ENCODE measurements around the gene TNFRSF1A. TPM values are rescaled to one million over a fixed set of nuclear protein-coding genes. Genes with fewer than 3 reads are reported as not detected.
"Not testable (repeated sequence)": the region's sequence is repeated elsewhere in the genome, so short reads cannot be mapped to it uniquely, and the experiment has no call there.

TNFRSF1A gene
- total RNA-seq, 2 donors from 2014 or later, result 91.1 to 168 TPM

DNA sequence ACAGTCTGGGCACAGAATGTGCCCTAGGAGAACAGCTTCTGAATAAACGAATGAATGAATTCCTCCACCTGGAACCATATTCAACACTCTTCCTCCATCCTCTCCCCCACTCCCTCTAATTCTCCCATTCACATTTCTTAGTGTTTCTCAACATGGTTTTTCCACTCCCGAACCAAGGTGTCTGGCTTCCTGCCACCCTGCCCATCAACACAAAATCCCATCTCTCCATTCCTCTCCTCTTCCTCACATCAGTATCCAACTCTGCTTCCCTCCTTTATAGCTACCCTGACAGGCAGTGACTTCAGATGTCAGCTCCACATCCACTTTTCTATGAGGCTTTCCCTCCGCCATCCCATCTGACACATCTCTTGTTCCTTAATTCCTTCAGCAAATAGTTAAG is 2.9 kb downstream of the TNFRSF1A start:
- WGBS, result 29% methylated on average over 3 of the region's 3 CpGs
- TF ChIP-seq POLR2A (IDR thresholded peaks at IDR 0.05) (no peak), POLR2AphosphoS5 (IDR thresholded peaks at IDR 0.05) (no peak)
- TF ChIP-seq, protein P1, sequence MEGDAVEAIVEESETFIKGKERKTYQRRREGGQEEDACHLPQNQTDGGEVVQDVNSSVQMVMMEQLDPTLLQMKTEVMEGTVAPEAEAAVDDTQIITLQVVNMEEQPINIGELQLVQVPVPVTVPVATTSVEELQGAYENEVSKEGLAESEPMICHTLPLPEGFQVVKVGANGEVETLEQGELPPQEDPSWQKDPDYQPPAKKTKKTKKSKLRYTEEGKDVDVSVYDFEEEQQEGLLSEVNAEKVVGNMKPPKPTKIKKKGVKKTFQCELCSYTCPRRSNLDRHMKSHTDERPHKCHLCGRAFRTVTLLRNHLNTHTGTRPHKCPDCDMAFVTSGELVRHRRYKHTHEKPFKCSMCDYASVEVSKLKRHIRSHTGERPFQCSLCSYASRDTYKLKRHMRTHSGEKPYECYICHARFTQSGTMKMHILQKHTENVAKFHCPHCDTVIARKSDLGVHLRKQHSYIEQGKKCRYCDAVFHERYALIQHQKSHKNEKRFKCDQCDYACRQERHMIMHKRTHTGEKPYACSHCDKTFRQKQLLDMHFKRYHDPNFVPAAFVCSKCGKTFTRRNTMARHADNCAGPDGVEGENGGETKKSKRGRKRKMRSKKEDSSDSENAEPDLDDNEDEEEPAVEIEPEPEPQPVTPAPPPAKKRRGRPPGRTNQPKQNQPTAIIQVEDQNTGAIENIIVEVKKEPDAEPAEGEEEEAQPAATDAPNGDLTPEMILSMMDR (IDR thresholded peaks at IDR 0.05), result no peak
- intact Hi-C loops (cut with DNase I), result no loop called here
- Histone ChIP-seq H3K4me3 (peak overlapping the region; percentile 62 to 84), H3K36me3 (no peaks in the 10 kb centered on the region), H3K4me1 (replicated peaks) (peaks cover 44% of the 10 kb centered on the region), H3K9me3 (no peaks in the 10 kb centered on the region), H3K27ac (peak overlapping the region; percentile 94 to 97), H3K27me3 (replicated peaks; ENCODE audit: insufficient read depth) (no peaks in the 10 kb centered on the region)
- DNase-seq (ENCODE audit: low spot score), result no peak

DNA sequence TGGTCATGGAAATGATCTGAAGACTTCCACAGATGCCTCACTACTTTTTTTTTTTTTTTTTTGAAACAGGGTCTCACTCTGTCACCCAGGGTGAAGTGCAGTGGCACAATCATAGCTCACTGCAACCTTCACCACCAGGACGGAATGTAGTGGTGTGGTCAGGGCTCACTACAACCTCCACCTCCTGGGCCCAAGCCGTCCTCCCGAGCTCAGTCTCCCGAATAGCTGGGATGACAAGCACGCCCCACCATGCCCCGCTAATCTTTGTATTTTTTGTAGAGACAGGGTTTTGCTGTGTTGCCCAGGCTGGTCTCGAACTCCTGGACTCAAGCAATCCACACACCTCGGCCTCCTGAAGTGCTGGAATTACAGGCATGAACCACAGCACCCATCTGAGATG is 3.3 kb downstream of the TNFRSF1A start:
- H3K36me3 ChIP-seq; DNase-seq (ENCODE audit: low spot score); intact Hi-C loops (cut with DNase I); H3K27me3 ChIP-seq (replicated peaks; ENCODE audit: insufficient read depth); H3K9me3 ChIP-seq: not testable (repeated sequence)
- 69% methylated on average over 8 of the region's 8 CpGs for WGBS
- Histone ChIP-seq H3K4me3 (peak overlapping the region in 1 of 2 donors; percentile 84), H3K4me1 (replicated peaks) (peaks cover 44% of the 10 kb centered on the region), H3K27ac (peak overlapping the region; percentile 94 to 97)

DNA sequence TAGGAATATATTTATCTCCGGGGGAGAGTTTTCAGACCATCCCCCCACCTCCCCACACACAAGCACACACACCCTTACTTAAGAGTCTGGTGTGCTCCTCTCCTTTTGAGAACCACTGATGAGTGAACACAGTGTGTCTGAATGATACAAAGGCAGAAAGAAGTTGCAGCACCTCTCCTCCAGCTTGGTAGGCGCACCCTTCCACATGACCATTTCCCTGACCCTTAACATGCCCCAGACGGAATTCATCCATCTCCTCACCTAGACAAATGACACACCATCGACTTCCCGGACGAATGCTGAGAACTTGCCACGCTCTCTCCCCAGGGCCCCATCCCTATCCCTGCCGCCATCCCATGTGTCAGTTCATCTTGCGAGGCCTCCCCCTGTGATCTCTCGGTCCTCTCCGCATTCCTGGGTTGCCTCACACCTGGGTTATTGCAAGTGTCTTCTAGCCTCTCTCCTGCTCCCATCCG is 3.9 kb downstream of the TNFRSF1A start:
- no peaks in the 10 kb centered on the region for H3K27me3 ChIP-seq (replicated peaks; ENCODE audit: insufficient read depth)
- intact Hi-C loops (cut with DNase I), result loop anchor here (2.0 kb wide), 1 partner anchor 47 kb away; the partner anchor contains the start of gene LTBR
- H3K9me3 ChIP-seq, result no peaks in the 10 kb centered on the region
- TF ChIP-seq POLR2AphosphoS5 (IDR thresholded peaks at IDR 0.05) (no peak), POLR2A (IDR thresholded peaks at IDR 0.05) (no peak)
- TF ChIP-seq, protein P1 (IDR thresholded peaks at IDR 0.05), result no peak
- H3K4me1 ChIP-seq (replicated peaks), result peaks cover 44% of the 10 kb centered on the region
- peaks cover 6 to 7% of the 10 kb centered on the region in 2 donors for H3K36me3 ChIP-seq
- H3K27ac ChIP-seq, result peak overlapping the region; percentile 94 to 97
- DNase-seq (ENCODE audit: low spot score), result no peak
- no peak overlapping the region for H3K4me3 ChIP-seq
- WGBS, result 61% methylated on average over 12 of the region's 12 CpGs

DNA sequence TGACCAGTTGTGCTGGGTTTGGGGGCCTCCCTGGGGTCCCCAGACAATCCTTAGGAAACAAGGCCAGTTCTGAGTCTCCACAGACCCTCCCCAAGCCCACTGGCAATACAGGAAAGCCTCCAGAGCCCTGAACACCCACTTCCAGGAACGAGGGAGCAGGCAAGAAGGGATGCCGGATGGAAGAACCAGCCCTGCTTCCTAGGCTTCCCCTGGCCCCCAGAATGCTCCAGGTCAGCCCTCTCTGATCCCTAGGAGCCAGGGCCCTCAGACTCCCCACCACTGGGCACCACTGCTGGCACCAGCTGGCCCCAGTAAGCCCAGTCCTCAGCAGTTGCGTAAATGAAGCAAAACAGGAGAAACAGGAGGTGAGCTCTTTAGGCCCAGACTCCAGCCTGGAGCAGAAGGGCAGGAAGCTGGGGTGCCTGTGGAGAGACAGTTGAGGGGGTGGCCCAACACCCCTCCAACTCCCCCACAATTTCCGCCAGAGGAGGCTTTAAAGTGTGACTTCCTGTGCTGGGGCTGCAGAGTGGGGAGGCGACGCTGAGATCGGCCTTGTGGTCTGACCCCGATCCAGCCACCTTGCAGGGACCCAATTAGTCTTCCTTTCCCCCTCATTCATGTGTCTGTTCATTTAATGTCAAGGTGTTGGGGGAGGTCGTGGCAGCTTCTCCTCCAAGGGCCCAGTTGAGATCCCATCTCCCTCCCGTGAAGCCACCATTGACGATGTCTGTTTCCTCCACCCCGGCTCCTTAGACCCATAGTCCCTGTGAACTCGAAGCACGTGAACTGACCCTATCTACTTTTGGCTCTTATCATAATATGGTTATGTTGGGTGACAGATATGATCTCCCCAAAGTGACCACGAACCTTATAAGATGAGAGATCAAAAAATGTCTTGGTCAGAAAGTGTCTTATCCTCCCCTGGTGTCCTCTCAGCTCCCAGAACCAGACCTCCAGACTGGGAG is 4.7 kb downstream of the TNFRSF1A start:
- TF ChIP-seq POLR2AphosphoS5 (IDR thresholded peaks at IDR 0.05) (no peak), POLR2A (IDR thresholded peaks at IDR 0.05) (no peak)
- TF ChIP-seq, protein P1 (IDR thresholded peaks at IDR 0.05), result no peak
- 45% methylated on average over 15 of the region's 15 CpGs for WGBS
- Histone ChIP-seq H3K27me3 (replicated peaks; ENCODE audit: insufficient read depth) (no peaks in the 10 kb centered on the region), H3K9me3 (no peaks in the 10 kb centered on the region), H3K27ac (peak overlapping the region; percentile 94 to 97), H3K4me1 (replicated peaks) (peaks cover 40% of the 10 kb centered on the region), H3K4me3 (peak overlapping the region; percentile 22 to 30), H3K36me3 (peaks cover 12 to 14% of the 10 kb centered on the region in 2 donors)
- intact Hi-C loops (cut with DNase I), result loop anchor here (2.0 kb wide), 1 partner anchor 48 kb away; the partner anchor contains the start of gene LTBR
- DNase-seq (ENCODE audit: low spot score), result no peak

DNA sequence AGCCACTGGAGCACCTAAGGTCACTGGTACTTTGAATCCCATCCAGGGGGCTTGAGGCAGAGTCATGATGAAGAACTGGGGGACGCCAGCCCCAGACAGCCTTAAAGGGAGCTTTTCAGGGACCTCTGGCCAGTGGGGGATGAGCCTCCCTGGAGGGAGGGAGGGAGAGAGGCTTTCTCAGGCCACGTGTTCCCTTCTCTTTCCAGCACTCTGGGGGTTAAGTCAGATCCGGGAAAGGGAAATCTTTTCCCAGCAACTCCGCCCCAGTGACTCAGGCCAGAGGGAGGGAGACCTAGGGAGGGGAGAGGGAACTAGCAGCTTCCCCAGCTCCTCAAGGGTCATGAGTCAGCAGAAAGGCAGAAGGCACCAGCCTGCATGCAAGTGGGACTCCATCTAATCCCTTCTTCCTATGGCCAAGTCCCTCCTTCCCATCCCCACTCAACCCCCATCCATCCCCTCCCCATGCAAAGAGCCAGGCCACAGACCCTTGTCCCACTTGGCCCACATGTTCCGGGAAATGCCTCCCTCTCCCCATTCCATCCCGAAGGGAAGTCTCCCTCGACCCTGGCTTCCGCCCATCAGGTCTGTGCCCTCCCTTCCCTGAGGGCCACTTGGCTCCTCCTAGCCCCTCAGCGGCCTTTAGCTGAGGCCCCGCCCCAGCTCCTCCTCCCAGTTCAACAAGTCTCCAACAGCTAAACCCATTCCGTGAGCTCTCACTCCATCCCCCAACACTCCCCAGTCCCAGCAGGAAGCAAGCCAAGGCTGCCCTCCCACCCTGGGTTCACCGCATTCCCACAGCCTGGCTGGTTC is 5.6 kb downstream of the TNFRSF1A start:
- TF ChIP-seq, protein P1 (IDR thresholded peaks at IDR 0.05), result no peak
- TF ChIP-seq POLR2A (IDR thresholded peaks at IDR 0.05) (peak; percentile 69), POLR2AphosphoS5 (IDR thresholded peaks at IDR 0.05) (peak; percentile 82)
- intact Hi-C loops (cut with DNase I), result loop anchor here (2.0 kb wide), 1 partner anchor 49 kb away; the partner anchor contains the start of gene LTBR
- Histone ChIP-seq H3K36me3 (peaks cover 16 to 18% of the 10 kb centered on the region in 2 donors), H3K27ac (peak overlapping the region; percentile 94 to 97), H3K4me1 (replicated peaks) (peaks cover 40% of the 10 kb centered on the region), H3K4me3 (peak overlapping the region; percentile 22 to 30), H3K27me3 (replicated peaks; ENCODE audit: insufficient read depth) (no peaks in the 10 kb centered on the region), H3K9me3 (no peaks in the 10 kb centered on the region)
- DNase-seq (ENCODE audit: low spot score), result peak; percentile 89
- WGBS, result under 1% methylated on average over 12 of the region's 12 CpGs
